ENCODE results near the gene ZNF436. TPM values are rescaled to one million over a fixed set of nuclear protein-coding genes. Genes with fewer than 3 reads are reported as not detected.

The ZNF436 gene
- polyA plus RNA-seq (ENCODE audit: insufficient read length): 38.0 TPM

- peak; percentile 97 for DNase-seq (ENCODE audit: low read depth)
Measured at GRCh38 chr1:23369335-23370013, at the start of gene ZNF436. ZNF436 (minus strand) TSS chr1:23369836; CDS start chr1:23368005, 1,831 bp downstream.

GRCh38 chr1:23419180-23419579 lies 49.5 kb upstream of the ZNF436 start:
- no peak for DNase-seq (ENCODE audit: low read depth)

- DNase-seq (ENCODE audit: low read depth): no peak
Measured at GRCh38 chr1:23417570-23417969, 47.9 kb upstream of the ZNF436 start.

- no peak for DNase-seq (ENCODE audit: low read depth)
Measured at GRCh38 chr1:23416964-23417363, 47.3 kb upstream of the ZNF436 start.

- no peak for DNase-seq (ENCODE audit: low read depth)
Measured at GRCh38 chr1:23408797-23409290, 39.2 kb upstream of the ZNF436 start.

GRCh38 chr1:23407016-23407630 lies 37.5 kb upstream of the ZNF436 start:
- no peak for DNase-seq (ENCODE audit: low read depth)

- DNase-seq (ENCODE audit: low read depth): no peak
Measured at GRCh38 chr1:23405946-23406345, 36.3 kb upstream of the ZNF436 start.

GRCh38 chr1:23403735-23404486 lies 34.3 kb upstream of the ZNF436 start:
- no peak for DNase-seq (ENCODE audit: low read depth)

- DNase-seq (ENCODE audit: low read depth): no peak
Measured at GRCh38 chr1:23403355-23403734, 33.7 kb upstream of the ZNF436 start.

- DNase-seq (ENCODE audit: low read depth): no peak
Measured at GRCh38 chr1:23403038-23403336, 33.4 kb upstream of the ZNF436 start.

- DNase-seq (ENCODE audit: low read depth): no peak
Measured at GRCh38 chr1:23402286-23403037, 32.8 kb upstream of the ZNF436 start.

- DNase-seq (ENCODE audit: low read depth): no peak
Measured at GRCh38 chr1:23401313-23401712, 31.7 kb upstream of the ZNF436 start.

GRCh38 chr1:23400324-23401114 lies 30.9 kb upstream of the ZNF436 start:
- DNase-seq (ENCODE audit: low read depth): no peak

- DNase-seq (ENCODE audit: low read depth): no peak
Measured at GRCh38 chr1:23399229-23399628, 29.6 kb upstream of the ZNF436 start.

- no peak for DNase-seq (ENCODE audit: low read depth)
Measured at GRCh38 chr1:23397908-23398307, 28.3 kb upstream of the ZNF436 start.

- no peak for DNase-seq (ENCODE audit: low read depth)
Measured at GRCh38 chr1:23396380-23396779, 26.7 kb upstream of the ZNF436 start.

GRCh38 chr1:23395849-23396248 lies 26.2 kb upstream of the ZNF436 start:
- DNase-seq (ENCODE audit: low read depth): no peak

GRCh38 chr1:23395154-23395724 lies 25.6 kb upstream of the ZNF436 start:
- DNase-seq (ENCODE audit: low read depth): no peak

- no peak for DNase-seq (ENCODE audit: low read depth)
Measured at GRCh38 chr1:23394684-23395083, 25.0 kb upstream of the ZNF436 start.

- DNase-seq (ENCODE audit: low read depth): no peak
Measured at GRCh38 chr1:23394181-23394580, 24.5 kb upstream of the ZNF436 start.

- DNase-seq (ENCODE audit: low read depth): no peak
Measured at GRCh38 chr1:23393706-23394105, 24.1 kb upstream of the ZNF436 start.

Measured in forelimb muscle (tissue), 1 donor.